ENCODE results near the gene COL27A1.

DNA sequence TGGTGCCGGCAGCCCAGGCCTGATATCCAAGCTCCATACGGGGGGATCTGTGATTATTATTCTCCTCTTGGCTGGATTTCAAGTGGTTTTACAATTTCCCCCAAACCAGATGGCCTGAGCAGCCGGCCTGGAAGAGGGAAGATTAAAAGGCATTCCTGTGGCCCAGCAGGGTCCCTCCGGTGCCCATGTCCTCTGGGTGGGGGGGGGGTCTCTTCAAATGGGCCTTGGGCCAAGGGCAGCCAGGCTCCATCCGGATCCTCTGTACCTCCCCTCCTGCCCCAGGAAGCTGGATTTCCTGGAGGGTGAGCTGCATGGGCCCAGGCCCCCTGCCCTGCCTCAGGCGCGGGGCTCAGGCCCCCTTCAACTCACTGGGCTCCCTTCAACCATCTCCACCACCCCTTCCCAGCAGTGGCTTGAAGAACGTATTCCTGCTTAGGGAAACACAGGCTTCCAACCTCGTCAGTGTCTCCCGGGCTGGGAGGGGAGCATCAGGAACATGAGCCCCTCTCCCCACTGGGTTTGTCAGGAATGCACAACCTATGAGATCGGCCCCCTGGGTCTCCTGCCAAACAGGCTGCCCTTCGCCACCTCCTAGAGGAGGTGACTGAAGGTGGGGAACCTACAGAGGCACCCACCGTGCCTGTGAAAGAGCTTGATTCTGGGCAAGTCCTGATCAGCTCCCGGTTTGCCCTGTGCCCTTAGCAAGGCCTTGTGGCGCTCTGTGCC is 104.6 kb downstream of the COL27A1 start:
- no peak for TF ChIP-seq CTCF (optimal IDR thresholded peaks at IDR 0.05 in 1 of 3, IDR thresholded peaks at IDR 0.05 in 1 of 3, conservative IDR thresholded peaks at IDR 0.05 in 1 of 3; ENCODE audit: extremely low read depth in 1 of 3, insufficient read depth in 2 of 3, low read length in 3 of 3)
- no peak for TF ChIP-seq EZH2 (IDR thresholded peaks at IDR 0.05; ENCODE audit: low read length)

Measured in keratinocyte (primary cell).